ENCODE results near the gene SDSL.

- TF ChIP-seq EZH2phosphoT487 (IDR thresholded peaks at IDR 0.05; ENCODE audit: borderline replicate concordance, low read depth, low read length) = no peak
- no peak for TF ChIP-seq CTCF (conservative IDR thresholded peaks at IDR 0.05; ENCODE audit: low read length)
These were observed 48.2 kb upstream of the SDSL start for GRCh38 chr12:113373969-113374368.
